Thyroid gland (tissue), 4 donors: ENCODE results near the gene GDA.

ENCODE experiments used
- CTCF ChIP-seq, 6 experiments: fragments of 200-600 bp in 3 of 6; fragments of 450-650 bp in 3 of 6; sonication (generic) in 3 of 6; IDR thresholded peaks; one replicate each; pipeline ENCODE4 v1.5.1; 2016 to 2019; ENCODE audit warnings: antibody characterized with exemption in 6 of 6, mild to moderate bottlenecking in 2 of 6, inconsistent platforms in 1 of 6, moderate library complexity in 1 of 6
- POLR2A ChIP-seq, 2 donors: fragments of 450-650 bp; IDR thresholded peaks; one replicate each; pipeline ENCODE4 v1.6.1; 2017; ENCODE audit warnings: antibody characterized with exemption in 2 of 2, mild to moderate bottlenecking in 2 of 2, moderate library complexity in 1 of 2

GRCh38 chr9:72205513-72205912 is 56.3 kb downstream of the GDA start:
- TF ChIP-seq CTCF (IDR thresholded peaks at IDR 0.05) (no peak), POLR2A (IDR thresholded peaks at IDR 0.05) (no peak)
